Erythroblast (primary cell): ENCODE data around the gene SNX19.

Source experiments
- GATA1 ChIP-seq: IDR thresholded peaks from 2 replicates; pipeline ENCODE4 v1.6.1; 2011; ENCODE audit warnings: low read depth, mild to moderate bottlenecking, control low read depth, low read length, moderate library complexity
- POLR2A ChIP-seq: IDR thresholded peaks from 2 replicates; pipeline ENCODE4 v1.6.1; 2011; ENCODE audit warnings: mild to moderate bottlenecking, low read length

GRCh38 chr11:130882138-130882551 is 34.1 kb downstream of the SNX19 start:
- TF ChIP-seq POLR2A = no peak
- no peak for TF ChIP-seq GATA1
